ENCODE data around the gene KLF8.
A peak's percentile ranks its signal among the peaks of the same experiment; 100 is the strongest.
"Not testable (repeated sequence)": the region's sequence is repeated elsewhere in the genome, so short reads cannot be mapped to it uniquely, and the experiment has no call there.

Gene KLF8

DNA sequence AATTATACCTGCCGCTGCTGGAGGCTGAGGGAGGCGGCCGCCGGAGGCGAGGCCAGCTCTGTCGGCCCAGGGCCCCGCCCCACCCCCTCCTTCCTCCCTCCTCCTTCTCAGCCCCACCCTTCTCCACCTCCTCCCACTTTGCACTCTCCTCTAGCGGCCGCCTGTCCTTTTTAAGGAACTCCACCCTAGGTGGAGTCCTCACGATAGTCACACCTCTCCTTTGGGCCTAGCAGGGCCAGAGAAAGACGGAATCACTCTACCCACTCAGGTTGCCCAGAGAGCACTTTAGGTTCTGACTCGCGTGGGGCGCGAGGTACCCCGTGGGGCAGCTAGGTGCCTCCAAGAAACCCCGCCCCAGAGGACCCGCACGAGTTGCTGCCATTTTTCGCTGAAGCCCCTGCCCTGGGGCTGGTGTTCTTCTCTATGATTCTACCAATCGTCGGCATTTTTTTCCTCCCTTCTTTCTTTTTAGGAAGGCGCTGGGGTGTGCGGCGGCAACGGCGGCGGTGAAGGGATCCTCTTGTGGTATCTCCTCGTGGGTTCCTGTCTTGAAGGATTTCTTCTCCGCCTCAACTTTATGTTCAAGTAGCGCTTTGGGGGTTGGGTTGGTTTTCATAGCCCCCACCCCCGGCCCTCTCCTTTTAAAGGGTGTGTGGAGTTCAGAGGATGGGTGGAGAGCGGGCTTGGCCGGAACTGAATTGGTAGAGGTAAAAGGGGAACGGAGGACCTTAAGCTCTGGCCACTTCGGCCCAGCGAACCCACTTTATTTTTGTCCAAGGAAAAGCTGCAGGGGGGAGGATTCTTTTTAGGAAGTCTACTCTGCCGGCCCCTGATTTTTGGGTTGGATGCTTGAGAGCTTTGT, at the start of gene KLF8:
KLF8 (plus strand) TSS at position 136 of the 862 bp plus-strand sequence. CDS start 979 bp downstream, outside the sequence.
- peak; percentile 26 for DNase-seq (ENCODE audit: low spot score)

DNA sequence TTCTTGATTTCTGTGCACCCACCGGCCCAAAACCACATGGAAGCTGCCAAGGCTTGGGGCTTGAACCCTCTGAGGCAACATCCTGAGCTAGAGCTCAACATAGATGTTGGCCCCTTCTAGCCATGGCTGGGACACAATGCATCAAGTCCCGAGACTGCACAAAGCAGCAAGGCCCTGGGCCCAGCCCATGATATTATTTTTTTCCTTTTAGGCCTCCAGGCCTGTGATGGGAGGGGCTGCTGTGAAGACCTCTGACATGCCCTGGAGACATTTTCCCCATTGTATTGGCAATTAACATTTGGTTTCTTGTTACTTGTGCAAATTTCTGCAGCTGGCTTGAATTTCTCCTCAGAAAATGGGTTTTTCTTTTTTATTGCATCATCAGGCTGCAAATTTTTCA, 25.2 kb upstream of the KLF8 start:
- DNase-seq (ENCODE audit: low spot score): not testable (repeated sequence)

DNA sequence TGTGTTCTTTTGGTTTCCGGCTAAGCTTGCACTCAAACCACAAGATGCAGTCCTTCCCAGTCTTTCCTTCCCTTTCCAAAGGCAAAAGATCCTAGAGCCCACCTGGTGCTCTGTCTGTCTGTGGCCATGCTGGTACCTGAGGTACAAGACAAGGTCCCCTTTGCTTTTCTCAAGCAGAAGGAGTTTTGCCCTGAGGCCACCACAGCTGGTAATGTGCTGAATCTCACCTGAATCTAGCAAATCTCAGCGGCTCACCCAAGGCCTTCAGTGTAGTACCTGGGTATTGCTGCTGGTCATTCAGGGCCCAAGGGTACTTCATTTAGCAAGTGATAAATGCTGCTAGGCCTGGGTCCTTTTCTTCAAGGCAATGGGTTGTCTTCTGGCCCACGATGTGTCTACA, 20.5 kb upstream of the KLF8 start:
- DNase-seq (ENCODE audit: low spot score): no peak

DNA sequence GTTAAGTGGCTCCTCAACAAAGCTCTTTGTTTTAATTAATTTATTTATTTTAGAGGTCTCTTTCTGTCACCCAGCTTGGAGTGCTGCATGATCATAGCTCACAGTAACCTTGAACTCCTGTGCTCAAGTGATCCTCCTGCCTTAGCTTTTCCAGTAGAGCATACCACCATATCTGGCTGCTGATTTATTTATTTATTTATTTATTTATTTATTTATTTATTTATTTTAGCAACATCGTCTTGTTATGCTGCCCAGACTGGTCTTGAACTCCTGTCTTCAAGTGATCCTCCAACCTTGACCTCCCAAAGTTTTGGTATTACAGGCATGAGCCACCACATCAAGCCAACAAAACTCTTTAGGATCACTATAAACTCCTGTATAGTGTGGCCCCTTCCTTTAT, 15.8 kb upstream of the KLF8 start:
- DNase-seq (ENCODE audit: low spot score): no peak

- no peak for DNase-seq (ENCODE audit: low spot score)
Observed at GRCh38 chrX:56219700-56220099, 12.5 kb upstream of the KLF8 start.

DNA sequence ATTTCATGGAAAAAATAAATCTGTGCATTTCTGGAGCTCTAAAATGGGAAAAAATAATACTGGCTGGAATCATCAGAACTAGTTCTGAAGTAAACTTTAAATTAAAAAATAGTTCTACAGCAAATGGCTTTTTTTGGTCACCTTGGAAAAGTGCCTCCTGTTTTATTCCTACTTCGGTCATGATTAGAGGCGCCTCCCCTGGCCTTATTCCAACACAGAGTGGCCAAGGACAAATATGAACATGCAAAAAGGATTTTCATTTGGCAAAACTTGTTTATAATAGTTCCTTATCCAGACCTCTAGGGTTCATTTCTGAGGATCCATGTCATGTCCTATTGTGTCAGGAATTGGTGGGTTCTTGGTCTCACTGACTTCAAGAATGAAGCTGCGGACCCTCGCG, 11.1 kb upstream of the KLF8 start:
- DNase-seq (ENCODE audit: low spot score): no peak

DNA sequence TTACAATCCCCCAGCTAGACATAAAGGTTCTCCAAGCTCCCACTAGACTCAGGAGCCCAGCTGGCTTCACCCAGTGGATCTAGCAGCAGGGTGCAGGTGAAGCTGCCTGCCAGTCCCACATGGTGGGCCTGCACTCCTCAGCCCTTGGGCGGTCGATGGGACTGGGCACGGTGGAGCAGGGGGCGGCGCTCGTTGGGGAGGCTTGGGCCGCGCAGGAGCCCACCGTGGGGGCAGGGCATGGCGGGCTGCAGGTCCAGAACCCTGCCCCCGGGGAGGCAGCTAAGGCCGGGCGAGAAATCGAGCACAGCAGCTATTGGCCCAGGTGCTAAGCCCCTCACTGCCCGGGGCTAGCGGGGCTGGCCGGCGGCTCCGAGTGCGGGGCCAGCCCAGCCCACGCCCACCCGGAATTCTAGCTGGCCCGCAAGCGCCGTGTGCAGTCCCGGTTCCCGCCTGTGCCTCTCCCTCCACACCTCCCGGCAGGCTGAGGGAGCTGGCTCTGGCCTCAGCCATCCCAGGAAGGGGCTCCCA, 9.6 kb upstream of the KLF8 start:
- DNase-seq (ENCODE audit: low spot score): no peak

DNA sequence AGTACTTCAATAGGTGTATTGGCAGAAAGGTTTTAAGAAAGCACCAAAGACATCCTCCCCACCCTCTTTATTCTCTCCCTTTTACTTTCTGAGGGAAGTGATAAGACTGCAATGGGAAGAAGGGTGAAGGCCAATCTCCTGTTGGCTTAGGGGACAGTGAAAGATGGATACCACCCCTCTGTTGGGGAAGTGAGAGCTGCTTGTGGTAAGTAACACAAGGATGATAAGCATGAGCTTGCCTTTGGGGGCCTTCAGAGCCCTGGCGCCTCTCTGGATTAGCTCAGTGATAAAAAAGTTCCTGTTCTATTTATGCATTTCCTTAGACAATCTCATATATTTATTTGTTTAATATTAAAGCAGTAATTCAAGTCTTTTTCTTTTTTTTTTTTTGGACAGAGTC, 5.2 kb upstream of the KLF8 start:
- DNase-seq (ENCODE audit: low spot score): no peak

- DNase-seq (ENCODE audit: low spot score): no peak
Observed at GRCh38 chrX:56228914-56229313, 3.2 kb upstream of the KLF8 start.

GRCh38 chrX:56231537-56232090, 542 bp upstream of the KLF8 start:
- DNase-seq (ENCODE audit: low spot score): no peak

GRCh38 chrX:56233100-56233499, 944 bp downstream of the KLF8 start:
- no peak for DNase-seq (ENCODE audit: low spot score)

DNA sequence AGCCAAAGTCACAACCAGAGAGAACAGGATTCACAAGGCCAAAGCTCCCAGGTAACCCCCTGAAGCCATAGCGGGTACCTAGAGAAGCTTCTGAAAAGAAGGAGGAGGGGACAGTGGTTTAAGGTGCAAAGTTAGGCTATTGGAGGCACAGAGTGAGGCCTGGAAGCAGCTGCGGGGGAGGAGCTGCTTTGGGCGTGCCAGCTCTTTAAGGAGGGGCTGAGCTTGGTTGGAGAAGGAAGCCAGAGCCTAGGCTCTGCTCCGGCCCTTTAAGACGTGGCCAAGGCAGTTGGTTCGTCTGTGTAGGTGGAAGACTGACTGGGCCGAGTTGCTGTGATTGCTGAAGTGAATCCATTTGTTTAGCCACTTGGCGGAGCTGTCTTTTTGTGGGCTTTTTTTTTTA, 1.5 kb downstream of the KLF8 start:
- DNase-seq (ENCODE audit: low spot score): no peak

- DNase-seq (ENCODE audit: low spot score): peak; percentile 20
Observed at GRCh38 chrX:56248492-56248891, 16.3 kb downstream of the KLF8 start.

DNA sequence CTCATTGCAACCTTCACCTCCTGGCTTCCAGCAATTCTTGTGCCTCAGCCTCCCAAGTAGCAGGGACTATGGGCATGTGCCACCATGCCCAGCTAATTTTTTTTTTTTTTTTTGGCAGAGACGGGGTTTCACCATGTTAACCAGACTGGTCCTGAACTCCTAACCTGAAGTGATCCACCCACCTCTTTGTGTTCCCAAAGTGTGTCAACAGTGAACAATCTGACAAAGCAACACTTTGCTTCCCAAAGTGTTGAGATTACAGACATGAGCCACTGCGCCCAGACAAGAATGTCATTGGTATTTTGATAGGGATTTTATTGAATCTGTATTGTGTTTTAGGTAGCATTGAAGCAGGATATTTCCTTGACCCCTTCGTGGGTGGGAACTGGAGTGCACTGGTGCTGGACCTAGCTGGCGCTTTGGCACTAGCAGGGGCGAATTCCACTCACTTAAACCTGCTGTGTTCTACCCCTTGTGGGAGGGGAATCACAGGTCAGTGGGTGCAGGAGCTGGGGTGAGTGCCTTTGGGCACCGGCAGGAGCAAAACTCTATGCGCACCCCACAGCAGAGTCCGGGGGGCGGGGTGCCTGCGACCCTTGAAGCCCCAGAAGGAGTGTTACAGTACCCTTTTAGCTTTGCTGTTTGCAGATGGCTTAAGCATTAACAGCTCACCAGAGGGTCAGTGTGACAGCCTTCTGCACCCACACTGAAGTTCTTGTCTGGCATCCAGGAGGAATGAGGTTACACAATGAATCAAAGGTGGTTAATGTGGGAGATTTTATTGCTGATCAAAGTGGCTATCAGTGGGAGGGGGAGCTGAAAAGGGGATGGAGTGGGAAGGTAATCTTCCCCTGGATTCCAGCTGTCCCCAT, 21.9 kb downstream of the KLF8 start:
- DNase-seq (ENCODE audit: low spot score): no peak

- no peak for DNase-seq (ENCODE audit: low spot score)
Observed at GRCh38 chrX:56268888-56269287, 36.7 kb downstream of the KLF8 start.

DNA sequence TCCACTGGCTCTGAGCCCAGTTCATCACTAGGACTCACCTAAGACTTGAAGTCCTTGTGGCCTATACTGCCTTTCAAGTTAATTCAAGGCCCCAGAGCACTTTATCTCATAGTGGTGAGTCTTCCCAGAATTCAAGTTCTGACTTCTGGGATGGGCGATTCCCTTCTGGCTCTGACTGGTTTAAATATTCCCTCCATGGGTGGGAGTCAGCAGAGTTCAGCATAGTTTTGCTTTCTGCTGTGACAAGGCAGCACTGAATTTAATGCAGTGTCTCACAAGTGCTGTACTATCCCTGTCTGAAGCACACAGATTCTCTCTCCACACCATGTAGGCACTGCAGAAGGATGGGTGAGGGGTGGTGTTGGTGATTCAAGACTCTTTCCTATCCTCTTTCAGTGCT, 46.5 kb downstream of the KLF8 start:
- no peak for DNase-seq (ENCODE audit: low spot score)

DNA sequence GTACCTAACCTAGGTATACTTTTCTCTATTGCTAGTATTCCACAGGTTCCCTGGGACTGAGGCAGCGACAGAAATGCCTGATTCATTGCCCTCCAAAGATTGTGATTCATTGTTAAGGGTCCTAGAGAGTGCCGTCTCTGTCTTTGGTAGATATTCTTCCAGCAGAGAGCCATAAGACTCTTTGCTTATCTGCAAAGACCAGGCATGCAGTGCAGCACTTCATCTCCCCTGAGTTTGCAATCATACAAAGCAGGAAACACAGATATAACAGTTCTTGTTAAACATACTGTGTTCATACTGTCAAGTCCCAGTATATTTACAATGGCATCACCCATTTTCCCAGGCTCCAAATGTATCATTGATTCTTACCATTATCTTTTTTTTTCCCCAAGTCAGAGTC, 47.7 kb downstream of the KLF8 start:
- no peak for DNase-seq (ENCODE audit: low spot score)

- DNase-seq (ENCODE audit: low spot score): no peak
Observed at GRCh38 chrX:56281789-56282188, 49.6 kb downstream of the KLF8 start.

DNA sequence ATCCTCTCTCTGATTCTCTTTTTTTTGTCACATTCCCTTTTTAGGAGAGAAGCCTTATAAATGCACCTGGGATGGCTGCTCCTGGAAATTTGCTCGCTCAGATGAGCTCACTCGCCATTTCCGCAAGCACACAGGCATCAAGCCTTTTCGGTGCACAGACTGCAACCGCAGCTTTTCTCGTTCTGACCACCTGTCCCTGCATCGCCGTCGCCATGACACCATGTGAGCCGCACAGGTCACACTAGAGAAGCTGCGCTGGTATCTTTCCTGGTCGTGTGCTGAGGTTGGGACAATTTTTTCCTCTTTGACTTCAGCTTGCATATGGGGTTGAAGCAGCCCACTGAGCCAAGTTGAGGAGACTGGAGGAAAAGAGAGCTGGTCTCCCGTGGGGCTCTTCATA, 52.1 kb downstream of the KLF8 start:
- DNase-seq (ENCODE audit: low spot score): no peak

DNA sequence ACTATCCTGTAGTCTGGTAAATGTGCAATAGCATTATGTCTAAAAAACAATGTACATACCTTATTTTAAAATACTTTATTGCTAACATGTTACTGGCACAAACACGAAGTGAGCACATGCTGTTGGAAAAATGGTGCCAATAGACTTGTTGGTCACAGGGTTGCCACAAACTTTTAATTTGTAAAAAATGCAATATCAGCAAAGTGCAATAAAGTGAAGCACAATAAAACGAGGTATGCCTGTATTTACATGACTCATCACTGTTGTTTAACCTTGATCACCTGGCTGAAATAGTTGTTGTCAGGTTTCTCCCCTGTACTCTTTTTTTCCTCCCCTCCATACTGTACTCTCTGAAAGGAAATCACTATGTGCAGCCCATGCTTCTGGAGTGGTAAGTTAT, 56.5 kb downstream of the KLF8 start:
- no peak for DNase-seq (ENCODE audit: low spot score)

DNA sequence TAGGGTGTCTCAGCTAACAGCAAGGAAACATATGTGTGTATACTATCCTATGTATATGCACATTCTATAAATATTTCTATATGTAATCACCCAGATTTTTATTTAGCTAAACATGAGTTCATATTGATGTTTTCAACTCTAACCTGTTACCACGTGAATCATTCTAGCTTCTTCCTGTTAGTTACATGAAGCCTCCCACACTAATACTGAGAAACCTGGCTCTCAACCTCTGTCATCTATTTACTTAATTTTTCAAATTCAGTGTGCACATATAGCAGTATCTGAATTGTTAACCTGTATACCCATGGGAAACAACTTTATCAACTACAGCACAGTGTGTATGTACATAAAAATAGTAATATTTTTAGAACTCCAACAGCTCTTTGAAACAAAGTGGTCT, 57.3 kb downstream of the KLF8 start:
- DNase-seq (ENCODE audit: low spot score): no peak

- DNase-seq (ENCODE audit: low spot score): no peak
Observed at GRCh38 chrX:56308726-56309125, 76.6 kb downstream of the KLF8 start.

DNA sequence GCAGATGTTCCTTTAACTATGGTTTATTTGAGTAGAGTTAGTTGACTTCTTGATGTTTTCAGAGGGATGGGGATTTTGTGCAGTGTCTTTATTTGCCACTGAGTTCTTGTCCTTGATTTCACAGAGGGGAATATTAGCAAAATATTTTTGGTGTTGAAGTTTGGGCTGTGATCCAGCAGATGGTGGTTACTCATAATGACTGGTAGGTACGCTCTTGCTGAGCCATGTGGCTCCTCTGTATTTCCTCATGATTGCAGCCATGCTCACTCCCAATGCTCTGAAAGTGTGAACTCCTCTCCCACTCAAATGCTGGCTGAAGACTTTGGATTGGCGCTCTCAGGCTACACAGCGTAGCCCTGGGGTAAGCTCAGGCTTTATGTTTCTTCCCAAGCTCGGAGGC, 77.7 kb downstream of the KLF8 start:
- no peak for DNase-seq (ENCODE audit: low spot score)

Measured in germinal center (tissue), 1 donor.